Measurements from ENCODE around the gene GORASP1.

The GORASP1 gene

GRCh38 chr3:39124876-39125840, 17.7 kb upstream of the GORASP1 start:
- DNase-seq = no peak

DNA sequence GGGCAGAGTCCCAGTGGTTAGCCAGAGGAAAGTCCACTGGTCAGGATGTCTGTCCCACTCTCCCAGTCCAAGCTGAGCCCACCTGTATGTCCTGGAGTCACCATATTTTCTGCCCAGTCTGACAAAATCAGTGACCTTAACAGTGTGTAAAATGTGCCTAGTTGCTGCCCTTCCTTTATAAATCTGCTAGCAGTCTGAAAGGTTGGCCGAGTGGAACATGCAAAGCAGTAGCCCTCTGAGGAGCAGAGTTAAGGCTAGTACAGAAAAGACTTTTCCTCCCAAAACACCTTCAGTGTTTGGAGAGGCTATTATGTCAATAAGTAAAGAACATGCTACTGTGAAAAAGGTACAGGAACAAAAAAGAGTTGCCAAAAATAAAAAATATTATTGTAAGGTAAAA, 15.4 kb upstream of the GORASP1 start:
- DNase-seq = no peak

DNA sequence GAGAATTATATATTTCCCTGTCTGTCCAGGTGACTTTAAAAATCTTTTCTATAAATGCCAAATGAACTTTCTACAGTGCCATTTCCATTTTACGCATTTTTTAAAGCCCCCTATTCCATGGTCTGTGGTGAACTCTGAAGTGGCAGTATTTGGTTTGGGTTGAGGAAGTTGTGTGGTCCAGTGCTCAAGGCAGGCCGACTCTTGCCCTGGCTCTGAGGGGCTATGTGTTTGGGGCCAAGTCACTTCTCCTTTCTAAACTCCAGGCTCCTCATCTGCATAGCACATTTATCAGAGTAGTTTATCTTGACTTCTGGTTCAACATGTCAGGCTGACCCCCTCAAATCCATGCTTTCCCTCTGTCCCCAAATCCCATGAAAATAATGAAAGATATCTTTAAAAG, 14.2 kb upstream of the GORASP1 start:
- DNase-seq = no peak

DNA sequence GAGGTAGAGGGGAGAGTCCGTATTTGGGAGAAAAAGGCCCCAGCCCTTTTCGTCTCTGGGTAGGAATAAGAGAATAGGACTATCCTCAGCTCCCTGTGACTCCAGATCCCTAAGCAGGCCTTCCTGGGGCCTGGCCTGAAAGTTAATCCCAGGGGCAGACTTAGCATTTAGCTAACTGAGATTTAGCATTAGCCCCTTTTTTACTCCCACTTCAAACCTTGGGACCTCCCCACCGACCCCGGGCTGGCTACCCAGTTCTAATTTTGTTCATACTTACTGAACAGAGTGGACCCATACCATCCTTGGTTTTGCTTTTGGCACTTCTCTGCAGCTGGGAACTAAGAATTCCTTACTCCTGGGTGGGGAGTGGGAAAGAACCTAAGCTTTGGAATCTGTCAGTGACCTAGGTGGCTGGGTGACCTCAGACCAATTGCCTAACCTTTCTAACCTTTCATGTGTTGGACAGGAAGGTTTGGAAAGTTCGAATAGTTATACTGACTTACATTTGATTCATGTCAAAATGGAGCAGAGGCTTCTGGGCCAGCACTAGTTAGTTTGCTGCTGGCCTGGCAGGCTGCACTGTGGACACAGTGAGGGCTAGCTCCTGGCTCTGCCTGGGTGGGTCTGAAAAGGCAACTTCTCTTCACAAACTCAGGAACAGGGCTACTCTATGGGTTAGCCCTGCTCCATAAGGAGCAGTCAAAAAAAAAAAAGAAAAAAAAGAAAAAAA, 11.7 kb upstream of the GORASP1 start:
- no peak for DNase-seq

DNA sequence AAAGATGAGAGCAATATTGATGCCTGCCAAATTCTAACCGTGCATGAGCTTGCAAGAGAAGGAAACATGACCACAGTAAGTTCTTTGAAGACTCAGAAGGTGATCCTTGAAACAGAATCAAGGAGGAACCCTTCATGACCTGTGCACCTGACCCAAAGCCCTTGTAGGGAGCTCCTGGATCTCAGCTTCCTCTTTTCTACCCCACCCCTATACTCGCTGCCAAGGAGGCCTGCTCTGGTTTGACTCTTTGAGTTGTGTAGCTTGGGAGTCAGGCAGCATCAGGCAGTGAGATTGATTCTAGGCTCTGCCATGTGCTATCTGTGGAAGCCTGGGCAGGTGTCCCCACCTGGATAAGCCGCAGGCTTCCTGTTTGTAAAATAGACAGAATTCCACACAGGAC, 10.7 kb upstream of the GORASP1 start:
- no peak for DNase-seq

DNA sequence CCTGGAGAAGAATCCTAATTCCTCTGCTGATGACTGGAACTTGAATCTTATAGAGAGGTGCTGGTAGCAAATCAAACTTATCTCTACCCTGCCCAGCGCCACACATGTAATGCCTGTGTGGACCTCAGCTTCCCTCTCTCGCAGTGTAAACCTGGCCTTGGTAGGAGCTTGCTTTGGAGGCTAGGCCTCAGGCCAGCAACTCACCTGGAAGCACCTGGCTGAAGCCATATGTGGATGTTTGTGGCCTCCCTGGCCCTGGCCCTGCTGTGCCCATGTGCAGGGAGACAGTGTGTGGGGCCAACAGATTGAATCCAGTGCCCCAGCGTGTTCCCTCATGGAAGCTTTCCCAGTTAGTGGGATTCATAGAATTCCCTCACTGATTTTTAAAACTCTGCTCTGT, 8.4 kb upstream of the GORASP1 start:
- DNase-seq = no peak

DNA sequence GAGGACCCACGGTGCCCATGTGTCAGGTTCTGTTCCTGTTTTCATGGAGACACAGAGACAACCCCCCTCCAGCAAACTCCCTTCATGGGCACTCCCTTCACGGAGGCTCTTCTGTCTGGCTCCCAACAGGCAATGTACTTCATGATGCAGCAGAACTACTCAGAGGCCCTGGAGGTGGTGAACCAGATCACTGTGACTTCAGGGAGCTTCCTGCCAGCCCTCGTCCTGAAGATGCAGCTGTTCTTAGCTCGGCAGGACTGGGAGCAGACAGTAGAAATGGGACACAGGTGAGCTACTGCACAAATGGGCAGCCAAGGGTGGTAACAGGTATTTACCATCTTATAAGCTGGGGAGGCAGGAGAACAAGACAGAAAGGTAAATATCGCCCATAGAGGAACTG, 7.0 kb upstream of the GORASP1 start:
- DNase-seq = no peak

DNA sequence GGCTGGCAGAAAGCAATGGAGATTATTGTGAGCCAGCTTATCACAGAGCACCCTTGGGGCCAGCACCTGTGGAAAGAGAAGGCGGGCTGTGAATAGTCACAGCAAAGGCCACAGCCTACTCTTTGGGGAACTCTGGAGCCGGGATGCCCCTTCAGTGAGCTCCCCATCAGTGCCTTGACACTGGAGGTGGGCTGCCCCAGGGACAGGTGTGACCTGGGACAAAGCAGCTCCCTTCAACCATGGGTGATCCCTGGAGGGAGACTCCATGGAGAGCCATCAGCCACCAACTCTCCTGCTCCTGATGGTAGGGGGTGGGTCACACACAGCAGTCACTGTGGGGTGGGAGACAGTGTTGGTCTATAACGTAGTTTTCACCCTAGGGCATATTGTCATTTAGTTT, 5.9 kb upstream of the GORASP1 start:
- no peak for DNase-seq

DNA sequence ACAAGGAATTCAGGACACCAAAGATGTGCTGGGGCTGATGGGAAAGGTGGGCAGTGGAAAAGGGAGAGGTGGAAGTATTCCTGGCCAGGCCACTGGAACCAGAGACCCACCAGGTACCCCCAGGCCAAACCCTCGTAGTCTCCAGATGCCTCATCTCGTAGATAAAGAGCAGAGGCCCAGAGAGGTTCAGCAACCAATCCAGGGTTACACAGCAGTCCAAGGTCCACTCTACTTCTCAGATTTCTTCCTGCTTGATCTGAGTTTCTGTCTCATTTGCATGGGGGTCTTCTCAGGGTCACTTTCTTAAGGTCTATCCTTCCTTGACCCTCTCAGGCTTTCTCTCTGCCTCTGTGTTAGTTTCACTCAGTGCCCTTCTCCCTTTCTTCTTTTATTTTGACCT, 5.1 kb upstream of the GORASP1 start:
- DNase-seq = no peak

DNA sequence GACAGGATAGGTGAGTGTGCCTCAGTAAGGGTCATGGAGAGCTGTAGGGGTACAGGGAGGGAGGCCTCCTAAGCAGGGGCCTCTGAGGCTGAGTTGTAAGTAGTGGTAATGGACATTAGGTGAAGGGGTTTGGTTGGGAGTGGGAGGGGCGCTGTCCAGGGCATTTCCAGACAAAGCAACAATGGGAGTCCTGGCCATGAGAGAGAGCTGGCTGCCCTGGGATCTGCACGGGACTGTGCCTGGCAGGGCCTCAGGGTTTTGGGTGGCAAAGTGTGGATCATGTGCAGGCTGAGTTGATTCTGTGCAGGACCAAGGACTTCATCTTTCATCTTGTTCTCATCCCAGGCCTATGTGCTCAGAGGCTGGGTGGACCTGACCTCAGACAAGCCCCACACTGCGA, 4.7 kb upstream of the GORASP1 start:
- no peak for DNase-seq

DNA sequence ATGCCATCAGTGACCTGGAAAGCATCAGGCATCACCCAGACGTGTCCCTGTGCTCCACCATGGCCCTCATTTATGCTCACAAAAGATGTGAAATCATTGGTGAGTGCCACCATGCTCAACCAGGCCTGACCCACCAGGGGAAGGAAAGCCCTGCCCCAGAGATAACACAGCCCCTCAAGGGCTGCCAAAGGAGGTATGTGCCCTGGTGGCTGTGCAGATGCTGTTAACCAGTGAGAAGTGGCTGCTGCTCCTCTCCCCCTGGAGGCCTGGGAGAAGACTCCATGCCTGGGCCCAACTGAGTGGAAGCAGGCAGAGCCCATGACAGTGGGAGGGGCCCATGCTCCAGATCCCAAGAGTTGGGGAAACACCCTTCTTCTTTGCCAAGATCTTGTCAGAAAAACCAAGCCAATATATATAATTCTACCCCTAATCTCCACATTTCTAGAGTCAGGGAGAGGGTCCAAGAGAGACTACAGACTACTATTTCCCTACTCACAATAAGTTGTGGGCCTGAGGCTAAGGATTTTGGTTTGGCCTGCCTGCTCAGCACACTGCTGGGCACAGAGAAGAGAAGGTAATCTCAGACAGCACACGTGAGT, 2.7 kb upstream of the GORASP1 start:
- DNase-seq = no peak

DNA sequence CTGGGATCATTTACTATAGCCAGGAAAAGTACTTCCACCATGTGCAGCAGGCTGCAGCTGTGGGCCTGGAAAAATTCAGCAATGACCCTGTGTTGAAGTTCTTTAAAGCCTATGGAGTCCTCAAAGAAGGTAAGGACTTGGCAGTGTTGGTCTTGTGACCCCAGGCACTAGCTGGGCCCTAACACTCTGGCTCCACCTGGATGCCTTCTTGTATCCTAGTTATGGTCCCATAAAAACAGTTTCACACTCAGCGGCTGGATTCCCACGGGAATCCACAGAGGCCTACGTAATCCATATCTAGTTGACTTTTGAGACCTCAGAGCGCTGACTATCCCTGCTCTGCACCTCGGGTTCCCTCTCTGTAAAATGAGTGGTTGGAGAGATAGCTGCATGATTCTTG, 1.7 kb upstream of the GORASP1 start:
- no peak for DNase-seq

DNA sequence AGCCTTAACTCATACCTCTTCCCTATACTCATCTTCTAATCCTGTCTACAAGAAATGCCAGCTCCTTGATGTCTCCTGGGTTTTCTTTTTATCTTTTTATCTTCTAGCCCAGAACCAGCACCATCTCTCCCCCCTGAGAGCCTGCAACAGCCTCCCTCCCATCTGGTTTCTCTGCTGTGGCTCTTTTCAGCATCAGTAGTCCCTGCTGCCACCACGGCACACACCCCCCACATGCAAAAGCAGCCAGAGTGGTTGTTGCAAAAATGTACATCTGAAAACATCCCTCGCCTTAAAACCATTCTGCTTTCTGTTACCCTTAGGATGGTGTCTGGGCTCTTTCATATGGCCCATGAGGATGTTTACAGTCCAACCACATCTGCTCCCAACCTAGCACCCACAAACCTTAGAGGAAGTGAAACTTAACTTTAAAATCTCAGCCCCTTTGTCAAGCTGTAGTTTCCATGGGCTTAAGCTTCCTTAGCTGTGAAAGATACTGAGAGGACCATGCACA, 828 bp upstream of the GORASP1 start:
- DNase-seq = no peak

DNA sequence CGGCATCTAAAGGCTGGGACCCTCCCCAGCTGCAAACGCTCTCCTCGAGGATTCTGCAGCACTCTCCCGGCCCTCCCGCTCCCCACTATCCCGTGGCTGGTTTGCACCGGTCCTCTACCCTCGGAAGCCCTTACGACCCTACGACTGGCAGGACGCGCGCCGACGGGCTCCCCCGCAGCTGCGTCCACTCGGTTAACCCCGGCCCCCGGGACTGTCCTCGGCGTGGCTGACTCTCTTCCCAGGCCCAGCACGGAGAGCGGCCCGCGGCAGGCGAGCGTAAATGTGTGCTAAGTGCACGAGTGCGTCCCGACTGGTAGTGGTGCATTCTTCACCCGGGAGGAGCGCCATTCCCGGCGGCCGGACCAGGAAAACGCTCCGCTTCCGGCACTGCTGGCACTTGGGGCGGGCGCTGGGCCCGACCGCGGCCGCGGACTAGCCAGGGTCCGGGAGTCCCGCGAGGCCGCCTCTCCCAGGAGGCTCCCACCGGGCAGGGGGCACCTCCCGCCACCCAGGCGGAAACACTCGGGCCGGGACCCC, 508 bp downstream of the GORASP1 start:
- no peak for DNase-seq

DNA sequence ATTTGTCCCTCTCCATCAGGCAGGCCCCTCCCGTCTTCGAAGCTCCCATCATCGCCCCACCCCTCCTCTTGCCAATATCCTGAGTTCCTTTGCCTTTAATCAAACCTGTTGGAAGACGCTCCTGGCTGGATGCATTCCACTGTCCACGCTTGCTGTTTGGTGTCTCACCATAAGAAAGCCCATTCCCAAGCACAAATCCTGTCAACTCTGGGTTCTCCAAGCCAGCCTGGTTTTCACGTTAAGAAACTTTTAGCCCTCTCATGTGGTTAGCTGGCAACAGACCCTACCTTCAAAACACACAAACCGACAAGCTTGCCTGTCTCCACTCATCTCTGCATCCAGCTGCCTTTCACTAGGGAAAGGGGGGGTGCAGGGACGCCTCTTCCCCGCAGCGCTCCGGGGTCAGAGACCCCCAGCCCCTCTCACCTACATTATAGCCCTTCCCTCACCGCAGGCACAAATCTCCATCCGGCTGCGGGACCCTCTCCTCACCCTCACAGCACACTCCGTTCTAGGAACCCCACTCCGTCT, 1.1 kb downstream of the GORASP1 start:
- DNase-seq = no peak

GRCh38 chr3:39105687-39106063, 1.8 kb downstream of the GORASP1 start:
- DNase-seq = no peak

GRCh38 chr3:39104961-39105686, 2.3 kb downstream of the GORASP1 start:
- DNase-seq = no peak

DNA sequence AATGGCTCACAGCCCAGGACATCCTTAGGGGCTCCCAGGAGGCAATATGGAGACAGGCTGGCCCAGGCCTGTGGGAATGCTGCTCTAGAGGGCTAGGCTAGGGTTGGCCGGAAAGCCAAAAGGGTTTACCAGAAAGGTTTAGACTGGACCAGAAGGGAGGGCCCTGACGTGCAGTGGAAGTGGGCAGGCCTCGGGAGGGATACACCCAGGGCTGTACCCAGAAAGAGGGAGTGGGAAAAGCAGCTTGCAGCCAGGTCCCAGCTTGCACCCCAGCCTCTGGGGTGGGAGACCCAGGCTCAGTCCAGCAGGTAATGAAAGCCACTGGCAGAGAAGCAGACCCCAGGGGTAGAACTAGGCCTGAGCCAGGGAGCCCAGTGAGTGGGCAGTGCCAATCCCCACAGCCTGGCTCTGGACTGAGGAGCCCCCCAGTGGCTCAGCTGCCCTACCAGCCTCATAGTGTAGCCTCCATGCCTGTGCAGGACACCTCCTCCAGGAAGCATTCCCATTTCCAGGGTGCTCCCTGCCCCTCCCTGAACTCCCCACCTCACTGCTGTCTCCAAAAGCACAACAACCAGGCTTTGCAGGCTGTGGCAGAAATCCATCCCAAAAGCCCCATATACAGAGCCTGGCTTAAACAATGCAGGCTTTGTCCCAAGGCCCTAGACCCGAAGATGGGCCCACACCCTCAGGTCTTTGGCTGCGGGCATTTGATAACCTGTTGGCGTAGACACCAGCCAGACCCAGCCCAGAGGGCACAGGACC, 3.5 kb downstream of the GORASP1 start:
- DNase-seq = no peak

GRCh38 chr3:39103324-39103693, 4.1 kb downstream of the GORASP1 start:
- no peak for DNase-seq

DNA sequence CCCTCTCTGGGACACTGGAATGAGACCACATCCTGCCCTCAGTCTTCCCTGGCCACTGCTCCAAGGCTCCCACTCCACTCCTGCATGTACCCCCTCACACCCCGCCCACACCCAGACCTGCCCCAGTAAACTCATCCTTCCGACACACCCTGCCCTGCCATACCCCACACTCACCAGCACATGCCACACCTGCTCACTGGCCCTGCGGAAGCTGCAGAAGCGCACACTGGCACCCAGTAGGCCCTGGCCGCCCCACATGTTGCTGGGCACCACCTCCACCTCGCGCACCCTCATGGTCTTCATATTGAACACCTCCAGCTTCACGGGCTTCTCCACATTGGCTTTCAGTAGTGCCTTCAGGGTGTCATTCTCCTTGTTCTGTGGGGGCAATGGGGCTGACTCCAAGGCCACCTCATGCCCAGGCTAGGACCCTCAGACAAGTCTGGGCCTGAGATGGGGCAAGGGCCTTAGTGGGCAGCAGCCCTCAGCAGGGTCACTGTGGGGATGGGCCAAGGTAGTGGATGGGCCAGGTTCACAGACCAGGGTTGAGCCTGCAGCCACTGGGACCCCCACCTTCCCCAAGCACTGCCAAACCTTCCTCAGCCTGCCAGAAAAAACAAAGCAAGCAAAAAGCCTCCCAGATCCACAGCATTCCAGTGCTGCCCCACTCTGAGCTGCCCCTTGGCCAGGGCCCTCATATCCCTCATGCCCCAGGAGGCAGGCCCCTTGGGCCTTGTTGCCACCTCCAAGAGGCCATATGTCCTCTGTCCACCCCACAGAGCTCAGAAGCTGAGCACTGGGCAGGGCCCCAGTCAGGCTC, 4.7 kb downstream of the GORASP1 start:
- DNase-seq = no peak
